Activated T-helper 1 cell treated with anti-CD3 and anti-CD28 coated beads, Interleukin-12 subunit alpha, Interleukin-12 subunit beta, Interleukin-2, Interleukin-4 antibody, amounts not matched to agents 30 ng/mL and 10 ng/mL and 1 ng/mL, durations not matched to agents 14 hours and 24 hours and 36 hours (primary cell): Measurements from ENCODE around the gene CYTL1. TPM values are rescaled to one million over a fixed set of nuclear protein-coding genes. Genes with fewer than 3 reads are reported as not detected.

Experiments used
- DNase-seq: peaks from one replicate; pipeline ENCODE4 v3.0.0; 2021; ENCODE audit warnings: low spot score
- H3K27ac Mint-ChIP-seq: one replicate; pipeline ENCODE4 v1.8.0; 2021; ENCODE audit warnings: mild to moderate bottlenecking, mixed read lengths
- H3K27me3 Mint-ChIP-seq: one replicate; pipeline ENCODE4 v1.8.0; 2022; ENCODE audit warnings: mild to moderate bottlenecking, moderate library complexity, mixed read lengths; ENCODE audit not compliant: insufficient read depth
- H3K36me3 Mint-ChIP-seq: one replicate; pipeline ENCODE4 v1.8.0; 2021; ENCODE audit warnings: low read depth, mixed read lengths
- H3K4me1 Mint-ChIP-seq: one replicate; pipeline ENCODE4 v1.8.0; 2021; ENCODE audit warnings: low read depth, mixed read lengths
- H3K4me3 Mint-ChIP-seq: one replicate; pipeline ENCODE4 v1.8.0; 2021; ENCODE audit warnings: mild to moderate bottlenecking, moderate library complexity, mixed read lengths
- H3K9me3 Mint-ChIP-seq: one replicate; pipeline ENCODE4 v1.8.0; 2021; ENCODE audit warnings: mixed read lengths
- intact Hi-C: fragments of 100-400 bp; cut with micrococcal nuclease; formaldehyde crosslinking; loops from one replicate; pipeline ENCODE4 v1.15.1; 2024
- total RNA-seq: library from RNA; stranded (reverse); gene quantifications from 2 replicates; pipeline ENCODE4 v1.2.3, GENCODE V29; 2022

Gene CYTL1
- total RNA-seq, 1 donor from 2014 or later: not detected

DNA sequence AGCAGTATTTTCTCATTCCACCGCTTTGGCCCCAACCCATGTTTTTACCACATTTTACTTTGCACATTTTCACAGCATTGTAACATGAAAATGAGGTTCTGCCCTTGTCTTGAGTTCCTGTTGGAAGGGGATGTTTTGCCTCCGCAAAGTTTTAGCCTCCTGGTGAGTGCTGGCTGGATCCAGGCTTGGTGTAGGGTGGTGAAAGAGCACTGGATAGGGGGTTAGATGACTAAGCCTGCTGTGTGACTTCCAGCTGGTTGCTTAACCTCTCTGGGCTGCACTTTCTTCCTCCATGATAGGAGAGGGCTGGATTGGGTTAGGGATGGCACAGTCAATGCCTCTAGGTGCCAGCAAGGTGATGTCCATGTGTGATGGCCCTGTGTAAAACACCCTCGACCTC lies 28.9 kb downstream of the CYTL1 start:
- no peaks in the 10 kb centered on the region for H3K4me1 Mint-ChIP-seq
- H3K27me3 Mint-ChIP-seq: no peaks in the 10 kb centered on the region
- no peaks in the 10 kb centered on the region for H3K9me3 Mint-ChIP-seq
- intact Hi-C loops: no loop called here
- no peak overlapping the region for H3K27ac Mint-ChIP-seq
- no peaks in the 10 kb centered on the region for H3K36me3 Mint-ChIP-seq
- H3K4me3 Mint-ChIP-seq: no peak overlapping the region
- no peak for DNase-seq

DNA sequence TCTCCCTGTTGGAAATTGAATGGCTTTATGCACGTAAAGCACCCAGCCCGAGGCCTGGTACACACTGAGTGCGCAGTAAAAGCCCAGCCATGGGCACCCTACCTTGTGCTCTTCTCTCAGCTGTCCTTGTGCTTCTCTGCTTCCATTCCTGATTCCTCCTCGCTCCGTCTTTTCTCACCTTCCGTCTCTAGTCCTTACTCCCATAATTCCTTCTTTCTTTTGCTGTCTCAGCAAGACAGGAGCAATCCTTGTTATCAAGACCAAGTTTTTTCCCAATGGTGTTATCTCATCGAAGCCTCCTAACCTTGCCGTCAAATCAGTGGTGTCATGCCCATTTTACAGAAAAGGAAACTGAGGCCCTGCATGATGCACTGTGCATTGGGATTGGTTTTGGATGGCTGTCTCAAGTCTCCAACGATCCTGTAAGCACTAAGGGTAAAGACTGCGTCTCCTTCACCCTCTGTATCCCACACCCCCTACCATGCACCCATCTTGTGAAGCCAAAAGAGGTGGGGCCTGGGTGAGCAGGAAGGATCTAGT lies 30.1 kb downstream of the CYTL1 start:
- intact Hi-C loops: no loop called here
- no peak overlapping the region for H3K27ac Mint-ChIP-seq
- no peaks in the 10 kb centered on the region for H3K27me3 Mint-ChIP-seq
- no peak for DNase-seq
- no peaks in the 10 kb centered on the region for H3K9me3 Mint-ChIP-seq
- H3K4me1 Mint-ChIP-seq: no peaks in the 10 kb centered on the region
- no peaks in the 10 kb centered on the region for H3K36me3 Mint-ChIP-seq
- H3K4me3 Mint-ChIP-seq: no peak overlapping the region

DNA sequence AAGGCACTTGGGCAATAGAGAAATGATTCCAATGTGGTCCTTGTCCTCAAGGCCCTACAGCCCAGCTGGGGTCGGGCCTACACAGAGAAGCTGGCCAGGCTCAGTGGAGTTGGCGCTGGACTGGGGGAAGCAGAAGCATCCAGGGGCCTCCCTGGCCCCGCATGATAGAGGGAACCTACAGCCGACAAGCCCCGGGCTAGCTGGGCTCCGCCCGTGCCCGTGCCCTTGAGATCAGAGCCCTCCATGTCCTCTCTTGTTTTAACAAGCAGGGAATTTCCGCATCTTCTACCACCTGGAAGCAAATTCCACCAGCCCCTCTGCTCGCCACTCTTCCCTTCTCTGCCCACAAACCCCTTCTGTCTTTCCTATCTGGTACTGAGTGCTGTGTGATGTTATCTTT lies 31.6 kb downstream of the CYTL1 start:
- no peak for DNase-seq
- Mint-ChIP-seq H3K27ac (no peak overlapping the region), H3K4me3 (no peak overlapping the region), H3K4me1 (no peaks in the 10 kb centered on the region), H3K27me3 (no peaks in the 10 kb centered on the region), H3K9me3 (no peaks in the 10 kb centered on the region), H3K36me3 (no peaks in the 10 kb centered on the region)
- intact Hi-C loops: no loop called here

DNA sequence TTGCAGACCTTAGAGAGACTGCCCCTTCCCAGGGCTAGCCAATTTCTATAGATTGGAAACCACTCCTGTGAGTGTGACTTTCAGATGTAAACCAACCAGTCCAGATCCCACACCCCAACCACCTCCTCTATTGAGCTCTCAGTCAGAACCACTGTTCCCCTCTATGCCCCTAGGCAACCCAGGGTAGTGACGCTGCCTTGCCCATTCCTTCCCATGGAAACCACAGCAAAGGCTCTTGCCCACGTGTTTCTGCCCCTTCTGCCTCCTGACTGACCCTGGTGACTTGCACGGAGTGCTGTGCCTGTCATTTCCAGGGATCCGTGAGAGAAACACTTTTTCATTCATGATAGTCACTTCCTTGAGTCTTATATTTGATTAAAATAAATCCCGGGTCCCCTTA lies 32.4 kb downstream of the CYTL1 start:
- H3K9me3 Mint-ChIP-seq: no peaks in the 10 kb centered on the region
- H3K4me1 Mint-ChIP-seq: no peaks in the 10 kb centered on the region
- H3K27ac Mint-ChIP-seq: no peak overlapping the region
- no peaks in the 10 kb centered on the region for H3K27me3 Mint-ChIP-seq
- no peaks in the 10 kb centered on the region for H3K36me3 Mint-ChIP-seq
- H3K4me3 Mint-ChIP-seq: no peak overlapping the region
- DNase-seq: no peak
- intact Hi-C loops: no loop called here

DNA sequence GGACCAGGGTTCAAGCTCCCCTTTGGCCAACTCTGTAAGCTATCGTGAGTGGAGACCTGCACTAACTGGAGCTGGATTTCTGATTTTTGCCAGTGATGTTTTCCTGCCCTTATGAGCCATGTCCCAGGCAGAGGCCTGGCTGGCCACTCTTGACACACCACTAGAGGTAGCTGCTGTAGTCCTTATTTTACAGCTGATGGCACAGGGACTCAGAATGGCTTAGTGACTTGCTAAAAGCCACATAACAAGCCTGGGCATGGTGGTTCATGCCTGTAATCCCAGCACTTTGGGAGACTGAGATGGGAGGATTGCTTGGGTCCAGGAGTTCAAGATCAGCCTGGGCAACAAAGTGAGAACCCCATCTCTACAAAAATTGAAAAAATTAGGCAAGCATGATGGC lies 33.4 kb downstream of the CYTL1 start:
- Mint-ChIP-seq H3K9me3 (no peaks in the 10 kb centered on the region), H3K27me3 (no peaks in the 10 kb centered on the region), H3K4me1 (no peaks in the 10 kb centered on the region), H3K36me3 (no peaks in the 10 kb centered on the region), H3K4me3 (no peak overlapping the region), H3K27ac (no peak overlapping the region)
- intact Hi-C loops: no loop called here
- no peak for DNase-seq

DNA sequence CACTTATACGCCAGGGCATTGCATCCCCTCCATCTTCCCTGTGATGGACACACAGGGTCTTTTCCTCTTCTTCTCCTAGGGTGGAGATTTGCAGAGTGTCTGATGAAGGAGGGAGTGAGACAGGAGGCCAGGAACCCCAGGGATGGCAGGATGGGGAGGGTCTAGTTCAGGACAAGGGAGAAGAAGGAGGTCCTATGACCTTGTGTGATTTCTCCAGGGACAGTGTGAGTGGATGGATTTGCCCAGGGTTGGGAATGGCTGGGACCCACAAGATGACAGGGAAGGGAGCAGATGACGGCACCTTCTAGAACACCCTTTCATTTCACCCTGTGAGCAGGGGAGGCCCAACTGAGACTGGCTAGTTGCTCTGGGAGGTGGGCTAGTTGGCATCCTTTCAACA lies 34.2 kb downstream of the CYTL1 start:
- H3K9me3 Mint-ChIP-seq: no peaks in the 10 kb centered on the region
- H3K27ac Mint-ChIP-seq: no peak overlapping the region
- H3K4me3 Mint-ChIP-seq: no peak overlapping the region

DNA sequence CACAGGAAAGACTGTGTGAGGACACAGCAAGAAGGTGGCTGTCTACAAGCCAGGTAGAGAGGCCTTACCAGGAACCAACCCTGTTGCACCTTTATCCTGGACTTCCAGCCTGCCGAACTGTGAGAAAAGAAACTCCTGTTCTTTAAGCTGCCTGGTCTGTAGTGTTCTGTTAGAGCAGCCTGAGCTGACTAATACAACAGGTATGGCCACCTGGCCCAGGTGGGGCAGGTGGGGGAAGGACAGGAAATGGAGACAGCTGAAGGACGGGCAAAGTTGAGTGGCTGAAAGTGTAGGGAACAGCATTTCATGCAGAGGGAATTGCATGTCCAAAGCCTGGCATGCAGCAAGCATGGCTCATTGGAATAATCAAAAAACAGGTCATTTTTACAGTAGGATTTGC lies 35.1 kb downstream of the CYTL1 start:
- Mint-ChIP-seq H3K9me3 (no peaks in the 10 kb centered on the region), H3K36me3 (no peaks in the 10 kb centered on the region), H3K4me1 (no peaks in the 10 kb centered on the region), H3K4me3 (no peak overlapping the region), H3K27me3 (no peaks in the 10 kb centered on the region), H3K27ac (no peak overlapping the region)
- DNase-seq: no peak
- intact Hi-C loops: no loop called here

More for the DNA sequence above, 34.2 kb downstream of the CYTL1 start:
- DNase-seq: no peak
- Mint-ChIP-seq H3K36me3 (no peaks in the 10 kb centered on the region), H3K4me1 (no peaks in the 10 kb centered on the region), H3K27me3 (no peaks in the 10 kb centered on the region)
- intact Hi-C loops: no loop called here

DNA sequence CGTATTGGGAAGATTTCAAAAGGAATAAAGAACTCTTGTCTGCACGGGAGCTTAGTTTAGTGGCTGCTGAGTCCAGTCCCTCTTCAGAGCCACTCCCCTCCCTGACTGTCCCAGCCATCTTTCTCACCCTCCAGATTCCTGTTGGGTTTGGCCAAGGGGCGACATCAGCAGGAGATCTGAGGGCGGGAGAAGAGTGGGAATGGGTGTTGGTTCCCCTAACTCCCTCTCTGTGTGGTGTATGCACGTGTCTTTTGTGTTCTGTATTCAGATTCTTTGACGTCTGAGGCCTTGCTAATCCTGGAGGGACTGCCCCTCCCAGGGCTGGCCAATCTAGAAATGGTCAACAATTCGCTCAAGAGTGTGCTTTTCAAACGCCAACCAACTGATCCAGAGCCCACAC lies 37.4 kb downstream of the CYTL1 start:
- no peak overlapping the region for H3K27ac Mint-ChIP-seq
- H3K9me3 Mint-ChIP-seq: peaks cover 8% of the 10 kb centered on the region
- no peaks in the 10 kb centered on the region for H3K27me3 Mint-ChIP-seq
- intact Hi-C loops: no loop called here
- no peaks in the 10 kb centered on the region for H3K4me1 Mint-ChIP-seq
- H3K36me3 Mint-ChIP-seq: no peaks in the 10 kb centered on the region
- no peak for DNase-seq
- H3K4me3 Mint-ChIP-seq: no peak overlapping the region

DNA sequence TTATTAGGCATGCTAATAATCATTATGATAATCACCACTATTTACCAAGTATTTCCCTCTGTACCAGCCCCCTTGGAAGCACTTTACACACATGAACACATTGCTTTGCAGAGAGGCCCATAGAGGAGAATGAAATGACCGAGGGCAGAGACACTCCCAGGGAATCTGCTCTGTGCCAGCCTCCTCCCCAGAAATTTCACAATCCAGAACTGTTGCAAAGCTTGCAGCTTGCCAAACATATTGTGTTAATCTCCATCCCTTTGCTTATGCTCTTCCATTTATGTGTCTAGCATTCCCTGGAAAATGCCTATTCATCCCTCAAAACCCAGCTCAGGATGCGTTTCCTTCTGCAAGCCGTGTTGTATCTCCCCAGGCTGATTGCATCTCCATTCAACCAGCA lies 37.8 kb downstream of the CYTL1 start:
- H3K4me1 Mint-ChIP-seq: no peaks in the 10 kb centered on the region
- H3K9me3 Mint-ChIP-seq: peaks cover 8% of the 10 kb centered on the region
- no peaks in the 10 kb centered on the region for H3K36me3 Mint-ChIP-seq
- H3K27ac Mint-ChIP-seq: no peak overlapping the region
- DNase-seq: no peak
- intact Hi-C loops: no loop called here
- H3K4me3 Mint-ChIP-seq: no peak overlapping the region
- no peaks in the 10 kb centered on the region for H3K27me3 Mint-ChIP-seq

DNA sequence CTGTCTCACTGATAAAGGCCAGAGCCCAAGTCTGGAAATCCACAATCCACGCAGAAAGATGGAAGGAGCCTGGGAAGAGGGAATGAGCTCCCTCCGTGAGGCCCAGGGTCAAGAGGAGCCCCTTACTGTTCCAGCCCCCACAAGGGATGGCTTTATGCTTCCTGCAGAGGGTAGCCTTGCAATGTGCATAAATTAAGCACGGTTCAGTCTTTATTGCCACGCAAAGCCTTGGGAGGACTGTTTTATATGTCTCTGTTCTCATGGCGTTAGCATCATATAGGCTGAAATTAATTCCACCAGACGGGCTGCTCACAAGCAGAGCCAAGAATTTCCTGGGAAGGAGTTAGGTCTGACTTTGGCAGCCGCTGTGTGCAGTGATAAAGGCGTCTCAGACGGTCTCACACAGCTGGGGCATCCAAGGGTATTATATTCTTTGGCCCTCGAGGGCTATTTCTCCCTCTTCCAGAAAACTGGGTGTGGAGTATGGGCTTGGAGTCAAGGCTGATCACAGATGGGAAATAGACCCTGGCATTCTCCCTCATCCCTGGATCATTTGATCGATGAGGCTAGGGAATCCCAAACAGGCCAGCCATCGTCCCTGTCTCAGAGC lies 38.5 kb downstream of the CYTL1 start:
- H3K27ac Mint-ChIP-seq: no peak overlapping the region
- no peaks in the 10 kb centered on the region for H3K36me3 Mint-ChIP-seq
- peaks cover 11% of the 10 kb centered on the region for H3K9me3 Mint-ChIP-seq
- H3K4me3 Mint-ChIP-seq: no peak overlapping the region
- no peaks in the 10 kb centered on the region for H3K4me1 Mint-ChIP-seq
- no peaks in the 10 kb centered on the region for H3K27me3 Mint-ChIP-seq
- no peak for DNase-seq
- intact Hi-C loops: no loop called here

DNA sequence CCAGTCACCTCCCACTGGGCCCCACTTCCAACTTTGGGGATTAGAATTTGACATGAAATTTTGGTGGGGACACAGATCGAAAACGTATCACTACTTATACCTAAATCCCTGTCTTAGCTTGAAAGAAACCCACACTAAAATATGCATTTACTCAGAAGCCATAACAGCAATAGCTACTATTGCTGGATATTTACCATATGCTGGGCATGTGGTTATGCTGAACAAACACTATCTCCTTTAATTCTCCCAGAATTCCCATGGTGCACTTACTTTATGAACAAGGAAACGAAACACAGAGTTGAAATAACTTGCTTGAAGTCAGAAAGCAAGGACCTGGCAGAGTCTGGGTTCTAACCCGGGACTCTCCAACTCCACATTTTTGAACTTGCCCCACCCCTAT lies 39.3 kb downstream of the CYTL1 start:
- no peaks in the 10 kb centered on the region for H3K4me1 Mint-ChIP-seq
- no peaks in the 10 kb centered on the region for H3K36me3 Mint-ChIP-seq
- H3K27ac Mint-ChIP-seq: no peak overlapping the region
- H3K9me3 Mint-ChIP-seq: peaks cover 18% of the 10 kb centered on the region
- no peak for DNase-seq
- no peaks in the 10 kb centered on the region for H3K27me3 Mint-ChIP-seq
- intact Hi-C loops: no loop called here
- no peak overlapping the region for H3K4me3 Mint-ChIP-seq

DNA sequence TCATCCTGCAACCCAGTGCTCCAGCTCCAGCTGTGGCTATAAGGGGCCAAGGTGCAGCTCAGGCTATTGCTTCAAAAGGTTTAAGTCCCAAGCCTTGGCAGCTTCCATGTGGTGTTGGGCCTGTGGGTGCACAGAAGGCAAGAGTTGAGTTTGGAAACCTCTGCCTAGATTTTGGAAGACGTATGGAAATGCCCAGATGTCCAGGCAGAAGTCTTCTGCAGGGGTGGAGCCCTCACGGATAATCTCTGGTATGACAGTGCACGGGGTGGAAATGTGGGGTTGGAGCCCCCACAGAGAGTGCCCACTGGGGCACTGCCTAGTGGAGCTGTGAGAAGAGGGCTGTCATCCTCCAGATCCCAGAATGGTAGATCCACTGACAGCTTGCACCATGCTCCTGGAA lies 44.5 kb downstream of the CYTL1 start:
- no peaks in the 10 kb centered on the region for H3K27me3 Mint-ChIP-seq
- intact Hi-C loops: no loop called here
- H3K27ac Mint-ChIP-seq: no peak overlapping the region
- no peaks in the 10 kb centered on the region for H3K36me3 Mint-ChIP-seq
- DNase-seq: no peak
- H3K9me3 Mint-ChIP-seq: peaks cover 30% of the 10 kb centered on the region
- H3K4me1 Mint-ChIP-seq: no peaks in the 10 kb centered on the region
- H3K4me3 Mint-ChIP-seq: no peak overlapping the region

DNA sequence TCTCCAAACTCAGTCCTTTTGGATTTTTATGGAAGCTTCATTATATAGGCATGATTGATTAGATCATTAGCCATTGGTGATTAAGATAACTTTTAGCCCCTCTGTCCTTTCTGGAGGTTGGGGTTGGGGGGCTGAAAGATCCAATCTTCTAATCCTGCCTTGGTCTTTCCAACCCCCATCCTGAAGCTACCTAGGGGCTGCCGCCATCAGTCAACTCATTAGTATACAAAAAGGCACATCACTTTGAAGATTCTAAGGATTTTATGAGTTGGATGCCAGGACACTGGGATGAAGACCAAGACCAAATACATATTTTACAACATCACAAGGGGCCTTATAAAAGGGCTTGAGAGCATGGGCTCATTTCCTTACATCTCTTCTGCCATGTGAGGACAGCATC lies 47.5 kb downstream of the CYTL1 start:
- Mint-ChIP-seq H3K36me3 (no peaks in the 10 kb centered on the region), H3K4me1 (no peaks in the 10 kb centered on the region), H3K4me3 (no peak overlapping the region), H3K27me3 (no peaks in the 10 kb centered on the region), H3K27ac (no peak overlapping the region), H3K9me3 (peaks cover 23% of the 10 kb centered on the region)
- intact Hi-C loops: no loop called here
- DNase-seq: no peak

DNA sequence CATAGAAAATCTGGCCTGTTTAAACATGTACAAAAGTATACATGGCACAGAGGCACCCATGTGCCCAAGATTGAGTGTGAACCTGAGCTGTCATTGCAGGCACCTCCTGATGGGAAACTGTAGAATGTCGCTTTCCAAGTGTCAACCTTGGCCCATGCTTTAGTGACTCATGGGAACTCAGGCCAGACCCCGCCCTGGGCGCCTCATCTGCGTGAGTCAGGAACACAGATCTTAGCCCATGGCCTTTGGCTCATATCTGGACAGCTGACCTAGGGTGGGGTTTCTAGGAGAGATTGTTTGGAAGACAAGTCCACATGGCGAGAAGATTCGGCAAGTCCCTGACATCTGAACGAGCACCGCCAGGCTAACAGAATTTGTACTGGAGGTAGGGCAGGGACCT lies 50.0 kb downstream of the CYTL1 start:
- no peaks in the 10 kb centered on the region for H3K36me3 Mint-ChIP-seq
- no peaks in the 10 kb centered on the region for H3K4me1 Mint-ChIP-seq
- DNase-seq: no peak
- H3K27ac Mint-ChIP-seq: no peak overlapping the region
- peaks cover 7% of the 10 kb centered on the region for H3K9me3 Mint-ChIP-seq
- H3K27me3 Mint-ChIP-seq: no peaks in the 10 kb centered on the region
- no peak overlapping the region for H3K4me3 Mint-ChIP-seq
- intact Hi-C loops: no loop called here
